GM19035 (cell line): ENCODE data around the gene ANKRD13D.

Experiments used
- ATAC-seq: cut with Tn5 transposase; IDR thresholded peaks from one replicate; pipeline ENCODE4 v1.9.1; 2021; ENCODE audit not compliant: unreplicated experiment

Gene ANKRD13D

DNA sequence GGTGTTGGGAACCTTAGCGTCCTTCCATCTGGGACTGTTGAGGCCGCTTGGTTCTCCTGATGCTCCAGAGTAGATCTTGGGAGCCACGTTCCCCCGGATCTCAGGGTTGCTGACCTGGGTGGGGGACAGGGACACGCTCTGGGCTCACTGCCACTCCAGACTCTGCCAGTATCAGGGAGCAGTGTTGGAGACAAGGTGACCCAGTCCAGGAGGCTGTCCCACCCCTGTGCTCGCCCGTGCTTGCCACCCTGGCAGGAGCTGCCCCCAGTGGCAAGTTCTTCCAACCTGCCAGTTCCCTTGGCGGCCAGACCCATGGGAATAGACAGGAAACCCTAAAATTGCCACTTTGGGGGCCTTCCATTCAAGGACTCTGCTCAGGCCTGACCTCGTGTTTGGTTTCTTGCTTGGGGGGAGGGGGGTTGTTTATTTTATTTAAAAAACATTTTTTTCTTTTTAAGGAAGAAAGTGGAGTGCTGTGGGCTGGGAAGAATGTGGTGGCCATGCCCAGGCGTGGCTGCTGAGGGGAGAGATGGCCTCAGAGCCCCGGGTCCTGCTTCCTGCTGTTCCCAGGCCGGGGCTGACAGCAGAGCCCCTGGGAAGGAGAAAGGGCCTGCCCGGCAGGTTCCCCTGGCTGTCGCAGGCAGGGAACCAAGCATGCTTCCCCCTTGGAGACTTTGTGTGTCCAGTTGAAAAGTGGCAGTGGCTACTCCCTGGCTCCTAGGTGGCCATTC, 15.7 kb upstream of the ANKRD13D start:
- no peak for ATAC-seq

DNA sequence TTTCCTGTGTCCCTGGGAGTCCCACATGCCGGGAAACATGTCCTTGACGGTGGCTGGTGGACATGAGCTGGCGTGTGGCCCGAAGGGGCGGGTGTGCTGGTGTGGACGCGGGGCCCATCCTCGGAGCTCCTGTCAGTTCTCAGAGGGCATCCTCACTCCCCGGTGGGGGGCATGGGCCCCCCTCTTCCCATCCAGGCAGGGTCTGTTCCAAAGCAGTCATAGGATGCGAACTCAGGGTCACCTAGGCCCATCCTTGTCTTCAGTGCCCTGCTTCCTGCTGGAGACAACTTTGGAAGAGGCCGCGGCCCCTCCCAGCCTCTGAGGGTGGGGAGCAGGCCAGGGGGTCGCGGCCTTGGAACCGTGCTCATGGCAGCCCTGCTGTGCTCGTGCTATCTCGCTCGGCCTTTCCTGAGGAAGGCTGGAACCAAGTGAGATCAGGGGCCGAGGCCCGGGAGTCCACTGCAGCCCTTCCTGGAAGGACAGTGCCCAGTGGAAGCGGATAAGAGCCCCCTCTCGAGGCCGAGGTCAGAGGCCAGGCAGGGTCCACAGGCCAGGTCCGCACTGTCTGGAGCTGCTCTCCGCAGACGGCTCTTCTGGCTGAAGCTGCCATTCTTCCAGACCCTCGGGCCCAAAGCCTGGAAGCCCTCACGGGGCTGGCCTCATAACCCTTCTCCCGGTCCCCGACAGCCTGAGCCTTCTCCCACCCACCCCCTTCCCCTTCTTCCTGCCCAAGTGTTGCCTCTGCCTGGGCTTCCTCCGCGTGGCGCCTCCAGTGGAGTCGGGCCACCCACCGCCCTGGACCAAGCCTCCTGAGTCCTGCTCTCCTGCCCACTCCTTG, 14.1 kb upstream of the ANKRD13D start:
- ATAC-seq = no peak

- ATAC-seq = no peak
These were observed 13.3 kb upstream of the ANKRD13D start for GRCh38 chr11:67275606-67276409.

- peak; percentile 27 for ATAC-seq
These were observed 12.3 kb upstream of the ANKRD13D start for GRCh38 chr11:67276781-67277230.

GRCh38 chr11:67277231-67277961, 11.7 kb upstream of the ANKRD13D start:
- ATAC-seq = peak; percentile 80

- no peak for ATAC-seq
These were observed 10.8 kb upstream of the ANKRD13D start for GRCh38 chr11:67278135-67278938.

GRCh38 chr11:67278939-67279588, 10.0 kb upstream of the ANKRD13D start:
- ATAC-seq = no peak

- no peak for ATAC-seq
These were observed 9.3 kb upstream of the ANKRD13D start for GRCh38 chr11:67279589-67280340.

- ATAC-seq = no peak
These were observed 8.7 kb upstream of the ANKRD13D start for GRCh38 chr11:67280341-67280787.

GRCh38 chr11:67280788-67281551, 8.1 kb upstream of the ANKRD13D start:
- no peak for ATAC-seq

- no peak for ATAC-seq
These were observed 7.5 kb upstream of the ANKRD13D start for GRCh38 chr11:67281552-67282150.

- no peak for ATAC-seq
These were observed 6.8 kb upstream of the ANKRD13D start for GRCh38 chr11:67282155-67282875.

DNA sequence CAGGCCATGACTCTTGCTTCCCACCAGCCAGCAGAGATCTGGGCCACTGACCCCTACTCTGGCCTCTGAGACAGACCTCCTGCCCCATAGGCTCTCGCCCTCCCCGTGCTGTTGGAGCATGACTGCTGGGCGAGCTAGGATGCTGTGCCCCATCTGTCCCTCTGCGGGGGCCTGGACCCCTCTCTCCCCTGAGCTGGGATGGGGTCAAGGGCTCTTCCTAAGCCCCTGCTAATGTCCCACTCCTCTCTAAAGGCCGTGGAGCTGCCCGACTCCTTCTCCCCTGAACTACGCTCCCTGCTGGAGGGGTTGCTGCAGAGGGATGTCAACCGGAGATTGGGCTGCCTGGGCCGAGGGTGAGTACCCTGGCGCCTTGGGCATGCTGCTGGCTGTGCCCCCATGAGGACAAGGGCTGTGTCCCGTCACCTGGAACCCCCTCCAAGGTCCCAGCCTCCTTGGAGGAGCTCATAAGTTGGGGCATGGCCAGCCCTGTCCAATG, 6.2 kb upstream of the ANKRD13D start:
- no peak for ATAC-seq

- ATAC-seq = no peak
These were observed 5.6 kb upstream of the ANKRD13D start for GRCh38 chr11:67283481-67283963.

DNA sequence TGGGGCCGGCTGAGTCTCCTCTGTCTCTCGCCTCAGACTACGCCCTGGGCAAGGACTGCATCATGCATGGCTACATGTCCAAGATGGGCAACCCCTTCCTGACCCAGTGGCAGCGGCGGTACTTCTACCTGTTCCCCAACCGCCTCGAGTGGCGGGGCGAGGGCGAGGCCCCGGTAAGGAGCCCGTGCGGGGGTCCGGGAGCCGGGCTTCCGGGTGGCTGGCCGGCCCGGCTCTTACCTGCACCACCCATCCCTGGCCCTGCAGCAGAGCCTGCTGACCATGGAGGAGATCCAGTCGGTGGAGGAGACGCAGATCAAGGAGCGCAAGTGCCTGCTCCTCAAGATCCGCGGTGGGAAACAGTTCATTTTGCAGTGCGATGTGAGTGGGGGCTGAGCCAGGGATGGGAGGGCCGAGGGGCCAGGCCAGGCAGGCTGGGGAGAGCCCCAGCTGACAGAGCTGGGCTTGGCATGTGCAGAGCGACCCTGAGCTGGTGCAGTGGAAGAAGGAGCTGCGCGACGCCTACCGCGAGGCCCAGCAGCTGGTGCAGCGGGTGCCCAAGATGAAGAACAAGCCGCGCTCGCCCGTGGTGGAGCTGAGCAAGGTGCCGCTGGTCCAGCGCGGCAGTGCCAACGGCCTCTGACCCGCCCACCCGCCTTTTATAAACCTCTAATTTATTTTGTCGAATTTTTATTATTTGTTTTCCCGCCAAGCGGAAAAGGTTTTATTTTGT, 4.1 kb upstream of the ANKRD13D start:
- ATAC-seq = no peak
